Measurements from ENCODE around the gene ILF2.
A peak's percentile ranks its signal among the peaks of the same experiment; 100 is the strongest.

ILF2 gene

GRCh38 chr1:153658400-153659174, 12.2 kb downstream of the ILF2 start, which contains the start of gene SNAPIN (continued):
- TF ChIP-seq ZNF202 (tag by site-specific recombination; IDR thresholded peaks at IDR 0.05; ENCODE audit: borderline replicate concordance), result no peak
- TF ChIP-seq ZNF777 (tag by site-specific recombination; IDR thresholded peaks at IDR 0.05; ENCODE audit: borderline replicate concordance), result no peak
- TF ChIP-seq ZNF140 (tag by site-specific recombination; IDR thresholded peaks at IDR 0.05), result no peak
- no peak for TF ChIP-seq ATF2 (tag by site-specific recombination; IDR thresholded peaks at IDR 0.05; ENCODE audit: low read depth)
- no peak for TF ChIP-seq ZNF112 (tag by site-specific recombination; IDR thresholded peaks at IDR 0.05)
- no peak; the same call in 1 of the 2 replicates for TF ChIP-seq ZNF324 (tag by site-specific recombination; IDR thresholded peaks at IDR 0.05)
- TF ChIP-seq GLI4 (tag by site-specific recombination; IDR thresholded peaks at IDR 0.05), result no peak
- no peak for TF ChIP-seq ZNF354C (tag by site-specific recombination; IDR thresholded peaks at IDR 0.05; ENCODE audit: borderline replicate concordance, low read depth)
- no peak for TF ChIP-seq ZNF560 (tag by site-specific recombination; IDR thresholded peaks at IDR 0.05; ENCODE audit: borderline replicate concordance)
- TF ChIP-seq, protein P1, sequence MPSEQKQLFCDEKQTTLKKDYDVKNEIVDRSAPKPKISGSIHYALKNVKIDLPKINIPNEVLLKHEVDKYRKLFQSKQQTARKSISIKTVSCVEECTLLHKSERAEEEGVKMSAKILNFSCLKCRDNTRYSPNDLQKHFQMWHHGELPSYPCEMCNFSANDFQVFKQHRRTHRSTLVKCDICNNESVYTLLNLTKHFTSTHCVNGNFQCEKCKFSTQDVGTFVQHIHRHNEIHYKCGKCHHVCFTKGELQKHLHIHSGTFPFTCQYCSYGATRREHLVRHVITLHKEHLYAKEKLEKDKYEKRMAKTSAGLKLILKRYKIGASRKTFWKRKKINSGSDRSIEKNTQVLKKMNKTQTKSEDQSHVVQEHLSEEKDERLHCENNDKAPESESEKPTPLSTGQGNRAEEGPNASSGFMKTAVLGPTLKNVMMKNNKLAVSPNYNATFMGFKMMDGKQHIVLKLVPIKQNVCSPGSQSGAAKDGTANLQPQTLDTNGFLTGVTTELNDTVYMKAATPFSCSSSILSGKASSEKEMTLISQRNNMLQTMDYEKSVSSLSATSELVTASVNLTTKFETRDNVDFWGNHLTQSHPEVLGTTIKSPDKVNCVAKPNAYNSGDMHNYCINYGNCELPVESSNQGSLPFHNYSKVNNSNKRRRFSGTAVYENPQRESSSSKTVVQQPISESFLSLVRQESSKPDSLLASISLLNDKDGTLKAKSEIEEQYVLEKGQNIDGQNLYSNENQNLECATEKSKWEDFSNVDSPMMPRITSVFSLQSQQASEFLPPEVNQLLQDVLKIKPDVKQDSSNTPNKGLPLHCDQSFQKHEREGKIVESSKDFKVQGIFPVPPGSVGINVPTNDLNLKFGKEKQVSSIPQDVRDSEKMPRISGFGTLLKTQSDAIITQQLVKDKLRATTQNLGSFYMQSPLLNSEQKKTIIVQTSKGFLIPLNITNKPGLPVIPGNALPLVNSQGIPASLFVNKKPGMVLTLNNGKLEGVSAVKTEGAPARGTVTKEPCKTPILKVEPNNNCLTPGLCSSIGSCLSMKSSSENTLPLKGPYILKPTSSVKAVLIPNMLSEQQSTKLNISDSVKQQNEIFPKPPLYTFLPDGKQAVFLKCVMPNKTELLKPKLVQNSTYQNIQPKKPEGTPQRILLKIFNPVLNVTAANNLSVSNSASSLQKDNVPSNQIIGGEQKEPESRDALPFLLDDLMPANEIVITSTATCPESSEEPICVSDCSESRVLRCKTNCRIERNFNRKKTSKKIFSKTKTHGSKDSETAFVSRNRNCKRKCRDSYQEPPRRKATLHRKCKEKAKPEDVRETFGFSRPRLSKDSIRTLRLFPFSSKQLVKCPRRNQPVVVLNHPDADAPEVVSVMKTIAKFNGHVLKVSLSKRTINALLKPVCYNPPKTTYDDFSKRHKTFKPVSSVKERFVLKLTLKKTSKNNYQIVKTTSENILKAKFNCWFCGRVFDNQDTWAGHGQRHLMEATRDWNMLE (tag by site-specific recombination; conservative IDR thresholded peaks at IDR 0.05; ENCODE audit: low read depth), result no peak; the same call in 1 of the 2 replicates
- TF ChIP-seq ZNF514 (tag by site-specific recombination; IDR thresholded peaks at IDR 0.05), result no peak
- no peak for TF ChIP-seq ZNF248 (tag by site-specific recombination; IDR thresholded peaks at IDR 0.05)
- TF ChIP-seq, protein P2, sequence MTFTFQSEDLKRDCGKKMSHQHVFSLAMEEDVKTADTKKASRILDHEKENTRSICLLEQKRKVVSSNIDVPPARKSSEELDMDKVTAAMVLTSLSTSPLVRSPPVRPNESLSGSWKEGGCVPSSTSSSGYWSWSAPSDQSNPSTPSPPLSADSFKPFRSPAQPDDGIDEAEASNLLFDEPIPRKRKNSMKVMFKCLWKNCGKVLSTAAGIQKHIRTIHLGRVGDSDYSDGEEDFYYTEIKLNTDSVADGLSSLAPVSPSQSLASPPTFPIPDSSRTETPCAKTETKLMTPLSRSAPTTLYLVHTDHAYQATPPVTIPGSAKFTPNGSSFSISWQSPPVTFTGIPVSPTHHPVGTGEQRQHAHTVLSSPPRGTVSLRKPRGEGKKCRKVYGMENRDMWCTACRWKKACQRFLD (tag by site-specific recombination; IDR thresholded peaks at IDR 0.05), result no peak
- TF ChIP-seq, protein P3, sequence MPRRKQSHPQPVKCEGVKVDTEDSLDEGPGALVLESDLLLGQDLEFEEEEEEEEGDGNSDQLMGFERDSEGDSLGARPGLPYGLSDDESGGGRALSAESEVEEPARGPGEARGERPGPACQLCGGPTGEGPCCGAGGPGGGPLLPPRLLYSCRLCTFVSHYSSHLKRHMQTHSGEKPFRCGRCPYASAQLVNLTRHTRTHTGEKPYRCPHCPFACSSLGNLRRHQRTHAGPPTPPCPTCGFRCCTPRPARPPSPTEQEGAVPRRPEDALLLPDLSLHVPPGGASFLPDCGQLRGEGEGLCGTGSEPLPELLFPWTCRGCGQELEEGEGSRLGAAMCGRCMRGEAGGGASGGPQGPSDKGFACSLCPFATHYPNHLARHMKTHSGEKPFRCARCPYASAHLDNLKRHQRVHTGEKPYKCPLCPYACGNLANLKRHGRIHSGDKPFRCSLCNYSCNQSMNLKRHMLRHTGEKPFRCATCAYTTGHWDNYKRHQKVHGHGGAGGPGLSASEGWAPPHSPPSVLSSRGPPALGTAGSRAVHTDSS (tag by site-specific recombination; IDR thresholded peaks at IDR 0.05), result no peak
- TF ChIP-seq, protein P4, sequence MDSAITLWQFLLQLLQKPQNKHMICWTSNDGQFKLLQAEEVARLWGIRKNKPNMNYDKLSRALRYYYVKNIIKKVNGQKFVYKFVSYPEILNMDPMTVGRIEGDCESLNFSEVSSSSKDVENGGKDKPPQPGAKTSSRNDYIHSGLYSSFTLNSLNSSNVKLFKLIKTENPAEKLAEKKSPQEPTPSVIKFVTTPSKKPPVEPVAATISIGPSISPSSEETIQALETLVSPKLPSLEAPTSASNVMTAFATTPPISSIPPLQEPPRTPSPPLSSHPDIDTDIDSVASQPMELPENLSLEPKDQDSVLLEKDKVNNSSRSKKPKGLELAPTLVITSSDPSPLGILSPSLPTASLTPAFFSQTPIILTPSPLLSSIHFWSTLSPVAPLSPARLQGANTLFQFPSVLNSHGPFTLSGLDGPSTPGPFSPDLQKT (IDR thresholded peaks at IDR 0.05; ENCODE audit: borderline replicate concordance, low read depth, low read length), result no peak
- no peak for TF ChIP-seq ZNF707 (tag by site-specific recombination; IDR thresholded peaks at IDR 0.05)
- TF ChIP-seq OSR2 (tag by site-specific recombination; IDR thresholded peaks at IDR 0.05), result no peak
- TF ChIP-seq ZBTB20 (tag by site-specific recombination; IDR thresholded peaks at IDR 0.05), result peak; percentile 97
- TF ChIP-seq ZNF157 (tag by site-specific recombination; IDR thresholded peaks at IDR 0.05), result no peak
- TF ChIP-seq, protein P5, sequence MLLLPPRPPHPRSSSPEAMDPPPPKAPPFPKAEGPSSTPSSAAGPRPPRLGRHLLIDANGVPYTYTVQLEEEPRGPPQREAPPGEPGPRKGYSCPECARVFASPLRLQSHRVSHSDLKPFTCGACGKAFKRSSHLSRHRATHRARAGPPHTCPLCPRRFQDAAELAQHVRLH (tag by site-specific recombination; IDR thresholded peaks at IDR 0.05), result no peak
- TF ChIP-seq ZNF658 (tag by site-specific recombination; IDR thresholded peaks at IDR 0.05), result no peak
- TF ChIP-seq SP2 (tag by site-specific recombination; IDR thresholded peaks at IDR 0.05), result peak; percentile 82
- no peak for TF ChIP-seq ZNF776 (tag by site-specific recombination; IDR thresholded peaks at IDR 0.05; ENCODE audit: borderline replicate concordance)
- no peak for TF ChIP-seq ZNF266 (tag by site-specific recombination; IDR thresholded peaks at IDR 0.05; ENCODE audit: low read depth)
- TF ChIP-seq ZNF133 (tag by site-specific recombination; IDR thresholded peaks at IDR 0.05), result no peak
- no peak for TF ChIP-seq ZNF544 (tag by site-specific recombination; IDR thresholded peaks at IDR 0.05)
